Stimulated activated CD4-positive, alpha-beta T cell treated with anti-CD3 and anti-CD28 coated beads, TNF-alpha, amount 100 ng/mL, for 48 hours (primary cell): Measurements from ENCODE around the gene SCGB3A2.

ENCODE experiments used
- DNase-seq, 3 donors: peaks; one replicate each; pipeline ENCODE4 v3.0.0-alpha.2; 2020; ENCODE audit warnings: low read depth in 3 of 3

Gene SCGB3A2, protein sequence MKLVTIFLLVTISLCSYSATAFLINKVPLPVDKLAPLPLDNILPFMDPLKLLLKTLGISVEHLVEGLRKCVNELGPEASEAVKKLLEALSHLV

DNA sequence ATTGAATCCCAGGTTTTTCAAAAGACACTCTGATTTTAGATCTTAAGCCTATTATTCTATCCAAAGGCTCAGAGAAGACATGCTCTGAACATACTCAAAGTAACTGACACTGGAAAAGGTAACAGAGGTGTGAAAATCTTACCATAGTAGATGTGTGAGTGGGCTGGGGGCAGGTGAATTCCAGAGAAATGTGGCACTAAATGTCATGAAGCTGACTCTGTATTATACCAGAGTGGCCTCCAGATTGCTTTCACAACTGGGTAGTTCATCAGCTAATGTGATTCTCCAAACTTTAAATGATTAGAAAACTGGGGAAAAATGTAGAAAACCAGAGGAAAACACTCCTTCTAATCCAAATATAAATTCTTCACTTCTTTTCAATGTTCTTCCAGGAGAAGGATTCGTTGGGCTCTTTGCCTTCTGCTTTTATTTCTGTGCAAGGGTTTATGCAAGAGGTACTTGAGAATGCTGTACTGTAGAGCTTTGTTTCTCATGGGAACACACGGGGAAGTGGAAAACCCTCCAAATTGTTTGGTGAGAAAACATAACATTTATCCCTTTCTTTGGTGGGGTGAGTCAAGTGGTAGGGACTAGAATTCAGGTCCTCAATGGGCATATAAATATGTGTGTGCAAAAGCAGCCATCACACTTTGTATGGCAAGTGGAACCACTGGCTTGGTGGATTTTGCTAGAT is at the start of gene SCGB3A2:
SCGB3A2 (plus strand) TSS at position 646 of the 694 bp plus-strand sequence. CDS start 93 bp downstream, outside the sequence.
- DNase-seq, result no peak

DNA sequence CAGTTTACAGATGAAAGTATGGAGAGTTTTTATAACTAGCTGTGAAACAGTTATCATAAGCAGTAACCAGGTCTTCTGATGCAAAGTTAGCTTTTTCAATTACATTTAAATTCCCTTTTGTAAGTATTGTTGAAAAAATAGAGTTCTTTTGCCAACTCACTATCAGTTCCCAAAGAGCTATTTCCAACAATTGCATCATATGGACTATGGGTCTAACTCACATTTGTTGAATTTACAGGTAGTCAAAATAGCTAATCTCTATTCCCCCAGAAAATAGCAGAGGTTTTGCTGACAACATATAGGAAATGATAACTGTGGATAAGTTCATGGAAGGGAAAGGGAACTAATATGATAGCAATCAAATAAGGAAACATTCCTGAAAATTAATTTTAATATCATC is 48.5 kb upstream of the SCGB3A2 start:
- DNase-seq, result no peak

- no peak for DNase-seq
Measured at GRCh38 chr5:147831465-147831864, 47.0 kb upstream of the SCGB3A2 start, which contains the start of gene SPINK1. Gene SPINK1, minus strand, starts transcription at chr5:147831671. Its CDS starts 94 bp downstream, at chr5:147831577.

- no peak for DNase-seq
Measured at GRCh38 chr5:147832541-147832940, 46.0 kb upstream of the SCGB3A2 start.

DNA sequence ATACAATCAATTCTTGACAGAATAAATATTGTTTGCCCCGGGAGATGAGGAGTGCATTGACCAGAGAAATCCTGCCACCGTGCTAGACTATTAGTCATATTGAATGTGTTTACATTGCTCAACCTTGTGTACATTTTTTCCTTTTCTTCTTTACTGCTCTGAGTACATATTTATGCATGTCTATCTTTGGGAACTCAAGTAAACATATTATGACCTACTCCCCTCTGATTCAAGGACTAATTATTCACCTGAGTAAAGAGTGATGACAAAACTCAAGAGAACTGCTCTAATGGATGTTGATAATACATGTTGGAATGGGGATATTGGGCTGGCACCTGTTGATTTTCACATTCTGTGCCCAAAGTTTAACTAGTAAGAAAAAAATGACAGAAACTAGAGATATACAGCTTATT is 43.1 kb upstream of the SCGB3A2 start:
- no peak for DNase-seq

GRCh38 chr5:147836439-147836838 is 42.1 kb upstream of the SCGB3A2 start:
- no peak for DNase-seq

DNA sequence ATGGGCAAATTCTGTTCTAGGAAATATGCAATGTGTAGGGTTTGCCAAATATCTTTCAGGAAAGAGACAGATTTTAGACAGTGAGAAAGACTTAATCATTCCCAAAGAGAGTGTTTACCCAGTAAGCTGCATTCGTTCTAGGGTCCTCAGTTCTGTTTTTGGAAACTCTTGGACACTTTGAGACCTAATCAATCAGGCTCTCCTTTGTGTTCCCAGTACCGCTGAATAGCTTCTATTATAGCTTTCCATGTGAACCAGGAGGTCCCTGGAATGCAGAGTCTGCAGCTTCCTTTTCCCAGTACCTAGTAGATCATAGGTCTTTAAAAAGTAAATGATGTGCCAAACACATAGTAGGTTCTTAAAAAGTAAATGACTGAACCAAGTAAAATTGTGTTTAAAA is 35.6 kb upstream of the SCGB3A2 start:
- DNase-seq, result no peak

DNA sequence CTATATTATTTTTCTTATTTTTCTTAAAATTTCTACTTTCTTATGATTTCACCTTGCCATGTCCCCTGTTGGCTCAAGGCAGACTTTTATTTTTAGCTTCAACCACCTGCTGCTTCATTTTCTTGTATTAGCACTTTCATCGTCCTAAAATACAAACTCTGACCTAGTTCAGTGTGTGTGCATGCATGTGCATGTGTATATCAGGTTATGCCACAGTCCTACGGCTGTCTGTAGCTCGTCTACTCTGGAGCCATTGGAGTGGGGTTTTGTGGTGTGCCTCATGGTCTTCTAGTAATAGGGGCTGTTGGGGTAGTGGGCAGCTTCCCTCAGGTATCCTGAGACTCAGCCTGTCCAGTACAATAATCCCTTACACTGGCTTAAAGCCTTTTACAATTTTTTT is 33.7 kb upstream of the SCGB3A2 start:
- no peak for DNase-seq

DNA sequence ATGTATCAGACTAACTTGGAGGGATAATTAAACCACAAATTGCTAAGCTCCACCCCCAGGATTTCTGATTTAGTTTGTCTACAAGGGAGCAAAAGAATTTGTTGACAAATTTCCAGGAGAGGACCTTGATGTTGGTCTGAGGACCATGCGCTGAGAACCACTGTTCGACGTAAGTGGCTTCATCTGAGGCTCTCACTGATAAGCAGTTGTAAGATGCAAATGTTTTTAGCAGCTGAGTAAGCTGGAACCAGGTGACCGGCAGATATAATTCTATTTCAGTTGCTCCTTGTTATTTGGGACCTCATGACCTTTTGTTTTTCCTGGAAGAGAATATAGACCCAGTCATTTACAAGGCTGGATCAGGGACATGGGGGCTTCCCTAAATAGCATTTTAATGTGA is 32.9 kb upstream of the SCGB3A2 start:
- DNase-seq, result no peak

DNA sequence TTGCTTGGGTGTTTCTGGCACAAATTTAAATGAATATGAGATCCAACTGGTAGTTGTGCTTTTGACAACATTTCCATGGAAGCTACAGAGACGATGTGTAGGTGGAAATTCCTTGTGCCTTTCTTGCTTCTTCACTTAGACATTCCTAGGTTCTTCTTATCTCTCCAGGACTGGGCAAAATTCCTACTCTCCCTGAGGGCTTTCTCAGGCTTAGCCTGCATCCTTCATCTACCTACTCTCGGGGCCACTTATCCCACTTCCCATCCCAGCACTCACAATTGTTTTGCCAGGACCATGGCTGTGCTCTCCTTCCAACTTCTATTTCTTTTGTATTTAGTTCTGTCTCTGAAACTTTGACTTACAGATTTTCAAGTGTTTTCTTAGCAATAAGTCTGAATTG is 29.3 kb upstream of the SCGB3A2 start:
- no peak for DNase-seq

DNA sequence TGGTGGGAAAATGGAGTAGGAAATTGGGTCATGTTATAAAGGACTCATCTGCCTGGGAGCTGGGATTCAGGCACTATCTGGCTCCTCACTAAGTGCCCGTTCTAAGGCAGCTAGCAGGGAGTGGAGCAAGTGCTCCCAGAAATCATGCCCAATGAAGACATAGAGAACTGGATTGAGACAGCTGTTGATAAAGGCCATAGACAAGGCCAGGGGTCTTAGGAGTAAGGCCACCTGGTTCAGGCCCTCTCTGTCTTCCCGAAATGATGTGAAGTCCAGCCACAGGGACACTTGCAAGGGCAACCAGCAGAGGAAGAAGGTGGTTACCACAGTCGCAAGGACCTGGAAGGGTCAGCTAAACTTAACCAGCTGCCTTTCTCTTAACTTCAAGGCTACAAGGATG is 26.9 kb upstream of the SCGB3A2 start:
- DNase-seq, result no peak

- no peak for DNase-seq
Measured at GRCh38 chr5:147852365-147852764, 26.1 kb upstream of the SCGB3A2 start.

GRCh38 chr5:147853372-147853987 is 25.0 kb upstream of the SCGB3A2 start:
- no peak for DNase-seq

- DNase-seq, result no peak
Measured at GRCh38 chr5:147854331-147854730, 24.2 kb upstream of the SCGB3A2 start.

DNA sequence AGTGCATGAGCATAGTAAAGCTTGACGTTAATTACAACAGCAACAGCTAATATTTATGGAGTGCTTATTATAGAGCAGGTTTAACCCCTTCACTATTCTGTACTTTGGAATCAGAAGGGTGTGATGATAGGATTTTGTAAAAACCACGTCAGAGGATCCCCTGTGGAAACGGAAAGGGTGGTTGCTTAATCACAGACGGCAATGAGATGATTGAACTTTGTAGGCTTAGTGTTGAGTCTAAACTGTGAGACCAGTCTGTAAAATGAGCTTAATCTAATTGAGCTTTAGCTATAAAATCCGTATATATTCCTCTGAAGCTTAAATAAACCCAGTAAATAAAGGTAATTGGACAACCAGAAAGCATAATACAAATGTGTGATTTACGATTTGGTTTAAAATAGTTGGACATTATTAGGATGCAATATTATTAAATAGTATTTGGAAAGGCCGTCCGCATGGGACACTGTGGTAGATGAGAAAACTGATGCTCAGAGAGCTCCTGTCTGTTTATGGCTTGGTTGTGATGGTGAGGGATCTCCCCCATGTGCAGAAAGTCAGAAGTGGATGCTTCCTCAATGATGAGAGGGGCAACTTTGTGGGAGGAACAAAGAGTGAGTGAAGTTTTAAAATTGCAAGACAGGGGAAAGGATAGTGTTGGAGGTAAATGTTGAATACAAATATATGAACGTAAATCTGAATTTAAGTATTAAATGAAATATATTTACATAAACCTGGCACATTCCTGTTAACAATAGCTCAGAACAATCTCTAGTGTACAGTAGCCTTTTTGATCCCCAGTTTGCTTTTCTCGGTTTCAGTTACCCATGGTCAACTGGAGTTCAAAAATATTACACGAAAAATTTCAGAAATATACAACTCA is 23.4 kb upstream of the SCGB3A2 start:
- DNase-seq, result no peak

DNA sequence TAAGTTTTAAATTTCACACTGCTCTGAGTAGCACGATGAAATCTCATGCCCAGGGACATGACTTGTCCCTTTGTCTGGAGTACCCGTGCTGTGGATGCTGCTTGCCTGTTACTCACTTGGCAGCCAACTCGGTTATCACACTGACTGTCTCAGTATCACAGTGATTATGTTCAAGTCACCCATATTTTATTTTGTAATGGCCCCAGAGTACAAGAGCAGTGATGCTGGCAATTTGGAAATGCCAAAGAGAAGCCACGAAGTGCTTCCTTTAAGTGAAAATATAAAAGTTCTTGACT is 22.8 kb upstream of the SCGB3A2 start:
- DNase-seq, result no peak

DNA sequence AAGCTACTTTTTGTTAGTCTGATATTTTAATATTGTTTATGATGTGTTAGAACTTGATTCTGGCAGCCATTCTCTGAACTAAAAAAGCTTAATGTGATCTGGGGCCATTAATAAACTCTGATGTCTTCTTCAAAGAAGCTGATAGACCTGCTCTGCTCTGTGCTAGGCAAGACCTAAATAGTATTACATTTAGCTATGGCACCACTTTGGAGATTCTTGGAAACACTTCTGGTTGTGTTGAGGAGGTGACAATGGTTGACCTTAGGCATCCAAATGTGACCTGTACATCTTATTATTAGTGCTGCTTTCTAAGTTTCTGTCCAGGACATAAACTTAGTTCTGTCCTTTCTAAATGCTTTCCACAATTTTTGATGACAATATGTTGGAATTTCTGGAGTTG is 21.7 kb upstream of the SCGB3A2 start:
- no peak for DNase-seq

GRCh38 chr5:147857302-147858129 is 21.0 kb upstream of the SCGB3A2 start:
- peak in 2 of 3 donors; percentile 5 to 8 for DNase-seq

- DNase-seq, result no peak
Measured at GRCh38 chr5:147858565-147858964, 19.9 kb upstream of the SCGB3A2 start.

- DNase-seq, result no peak
Measured at GRCh38 chr5:147859962-147860640, 18.4 kb upstream of the SCGB3A2 start.

DNA sequence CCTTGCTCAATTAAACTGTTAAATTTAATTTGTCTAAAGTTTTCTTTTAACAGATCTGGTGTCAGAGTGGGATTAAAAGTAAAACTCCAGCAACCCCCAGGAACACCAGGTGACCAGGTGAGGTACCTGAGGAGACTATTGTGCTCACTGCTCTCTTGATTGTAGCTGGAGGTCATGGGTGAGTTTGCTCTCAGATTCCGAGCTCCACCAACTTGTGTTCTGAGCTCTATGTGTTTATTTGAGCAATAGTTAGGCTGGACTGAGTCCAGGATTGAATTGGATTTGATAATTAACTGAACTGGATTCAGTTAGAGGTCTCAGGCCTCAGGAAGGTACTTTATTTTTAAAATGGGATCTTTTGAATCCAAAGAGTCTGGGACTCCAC is 17.9 kb upstream of the SCGB3A2 start:
- no peak for DNase-seq
